SK-N-MC (cell line): ENCODE results near the gene MCL1.
"Not testable (repeated sequence)": the region's sequence is repeated elsewhere in the genome, so short reads cannot be mapped to it uniquely, and the experiment has no call there.

Source experiments
- DNase-seq: peaks from one replicate; pipeline ENCODE4 v3.0.0-alpha.2; 2011; ENCODE audit warnings: low read depth, low spot score
- H3K27ac ChIP-seq: fragments of 200-600 bp; sonication (generic); 2 replicates; pipeline ENCODE4 v1.5.1; 2016; ENCODE audit warnings: mixed run types
- H3K36me3 ChIP-seq: fragments of 200-600 bp; sonication (generic); 2 replicates; pipeline ENCODE4 v1.6.1; 2017; ENCODE audit warnings: antibody characterized with exemption, low read length, mixed read lengths; ENCODE audit not compliant: insufficient read depth
- H3K4me3 ChIP-seq: fragments of 200-600 bp; sonication (generic); 2 replicates; pipeline ENCODE4 v1.5.1; 2016
- H3K9ac ChIP-seq: fragments of 200-600 bp; sonication (generic); 2 replicates; pipeline ENCODE4 v1.8.0; 2017; ENCODE audit warnings: mixed run types, mixed read lengths; ENCODE audit not compliant: insufficient read length
- H3K9me3 ChIP-seq: fragments of 200-600 bp; sonication (generic); 2 replicates; pipeline ENCODE4 v1.6.1; 2017; ENCODE audit warnings: low read depth, mild to moderate bottlenecking, antibody characterized with exemption, low read length, moderate library complexity, mixed read lengths
- EZH2 ChIP-seq: fragments of 200-600 bp; sonication (generic); IDR thresholded peaks from one replicate; pipeline ENCODE4 v1.6.1; 2017; ENCODE audit warnings: antibody characterized with exemption
- FOXP2 ChIP-seq: optimal IDR thresholded peaks from 2 replicates; pipeline ENCODE3; 2011; ENCODE audit warnings: mild to moderate bottlenecking, moderate library complexity; ENCODE audit not compliant: insufficient read depth; ENCODE audit errors: extremely low read length, control extremely low read depth
- POLR2AphosphoS5 ChIP-seq: IDR thresholded peaks from 2 replicates; pipeline ENCODE4 v1.6.1; 2012; ENCODE audit warnings: mild to moderate bottlenecking, low read depth, low read length, borderline replicate concordance

Gene MCL1

GRCh38 chr1:150579110-150579944 lies at the start of gene MCL1:
Gene MCL1 (minus strand): TSS chr1:150579610. CDS start chr1:150579530, 80 bp downstream.
- peak; percentile 99 for TF ChIP-seq POLR2AphosphoS5
- TF ChIP-seq EZH2: no peak
- no peak for TF ChIP-seq FOXP2
- Histone ChIP-seq H3K9ac (peak within 1 kb of the TSS; percentile 93), H3K36me3 (peaks cover 44% of the 10 kb centered on the region), H3K27ac (peak within 1 kb of the TSS; percentile 94), H3K4me3 (peak within 1 kb of the TSS; percentile 89), H3K9me3 (no peaks in the 10 kb centered on the region)
- no peak for DNase-seq

GRCh38 chr1:150628766-150629114 lies 49.3 kb upstream of the MCL1 start:
- no peaks in the 10 kb centered on the region for H3K9me3 ChIP-seq
- H3K27ac ChIP-seq: peak overlapping the region; percentile 39; the same call in 1 of the 2 replicates
- H3K36me3 ChIP-seq: peaks cover 42% of the 10 kb centered on the region
- H3K4me3 ChIP-seq: peak overlapping the region; percentile 91
- DNase-seq: no peak
- no peak for TF ChIP-seq EZH2
- TF ChIP-seq FOXP2: no peak
- TF ChIP-seq POLR2AphosphoS5: no peak
- peak overlapping the region; percentile 90 for H3K9ac ChIP-seq

DNA sequence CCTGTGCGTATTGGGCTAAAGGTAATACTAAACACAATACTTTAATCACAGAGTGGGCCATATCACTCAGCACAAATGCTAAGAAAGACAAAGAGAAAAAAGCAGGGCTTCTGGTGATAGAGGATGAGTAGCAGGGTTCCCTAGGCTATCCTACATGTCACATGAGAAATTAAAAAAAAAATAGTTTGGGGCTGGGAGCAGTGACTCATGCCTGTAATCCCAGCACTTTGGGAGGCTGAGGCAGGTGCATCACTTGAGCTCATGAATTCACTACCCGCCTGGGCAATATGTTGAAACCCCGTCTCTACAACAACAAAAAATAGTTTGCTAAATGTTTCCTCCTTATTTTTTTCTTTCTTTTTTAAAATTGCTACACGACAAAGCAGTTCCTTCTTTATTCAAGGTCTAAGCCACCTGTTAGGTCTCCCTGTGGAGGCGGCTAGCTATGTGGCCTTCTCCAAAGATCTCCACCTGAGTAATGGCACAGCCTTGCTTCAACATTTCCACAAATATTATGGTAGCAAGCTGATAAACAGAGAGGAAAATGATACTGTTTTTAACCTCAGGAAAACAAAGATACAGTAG lies 48.5 kb upstream of the MCL1 start:
- no peaks in the 10 kb centered on the region for H3K9me3 ChIP-seq
- 0 out of 2 replicates have a peak overlapping the region, but pooled peaks have one; percentile 39 for H3K27ac ChIP-seq
- H3K9ac ChIP-seq: peak overlapping the region; percentile 90
- DNase-seq: no peak
- H3K4me3 ChIP-seq: peak overlapping the region; percentile 91
- no peak for TF ChIP-seq POLR2AphosphoS5
- TF ChIP-seq EZH2: no peak
- no peak for TF ChIP-seq FOXP2
- peaks cover 48% of the 10 kb centered on the region for H3K36me3 ChIP-seq

DNA sequence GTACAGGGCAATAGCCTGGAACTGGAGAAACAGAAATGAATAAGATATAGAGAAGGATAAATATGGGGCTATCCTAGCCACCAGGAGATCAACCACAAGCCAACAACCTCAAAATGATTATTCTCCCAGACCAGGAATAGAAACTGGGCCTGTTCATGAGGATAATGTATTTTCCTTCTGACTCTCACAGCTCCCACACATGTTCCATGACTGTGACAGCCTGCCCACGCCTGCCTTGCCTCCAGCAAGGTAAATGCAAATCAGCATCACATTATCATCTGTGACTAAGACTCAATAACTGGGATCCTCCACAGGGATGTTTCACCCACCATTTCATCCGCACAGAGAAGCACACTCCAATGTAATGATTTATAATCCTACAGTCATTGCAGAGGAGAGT lies 46.7 kb upstream of the MCL1 start:
- peaks cover 60% of the 10 kb centered on the region for H3K36me3 ChIP-seq
- H3K27ac ChIP-seq: no peak overlapping the region
- no peak overlapping the region for H3K4me3 ChIP-seq
- TF ChIP-seq FOXP2 (no peak), POLR2AphosphoS5 (no peak), EZH2 (no peak)
- H3K9me3 ChIP-seq: no peaks in the 10 kb centered on the region
- no peak overlapping the region for H3K9ac ChIP-seq
- no peak for DNase-seq

DNA sequence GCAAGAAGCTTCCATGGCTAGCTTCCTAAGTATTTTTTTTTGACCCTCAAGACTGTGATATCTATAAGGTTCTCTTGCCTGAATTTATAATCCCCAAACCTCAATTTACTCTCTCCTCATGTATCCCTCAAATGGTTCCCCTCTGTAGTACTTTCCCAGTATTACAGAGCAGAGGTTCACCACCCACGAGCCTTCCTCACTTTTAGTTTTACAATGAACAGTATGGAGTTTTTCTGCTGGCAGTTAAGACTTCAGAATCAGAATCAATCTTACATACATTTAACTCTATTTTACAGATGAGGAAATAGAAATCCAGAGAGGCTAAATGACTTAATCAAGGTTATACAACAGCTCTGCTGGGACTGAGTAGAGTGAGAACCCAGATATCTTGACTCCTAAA lies 45.1 kb upstream of the MCL1 start:
- H3K9ac ChIP-seq, H3K4me3 ChIP-seq, H3K27ac ChIP-seq, DNase-seq, H3K9me3 ChIP-seq: not testable (repeated sequence)
- H3K36me3 ChIP-seq: peaks cover 75% of the 10 kb centered on the region

GRCh38 chr1:150624134-150624533 lies 44.7 kb upstream of the MCL1 start:
- H3K9me3 ChIP-seq, DNase-seq, H3K27ac ChIP-seq, H3K4me3 ChIP-seq, H3K9ac ChIP-seq: not testable (repeated sequence)
- H3K36me3 ChIP-seq: peaks cover 79% of the 10 kb centered on the region

- TF ChIP-seq FOXP2: no peak
- TF ChIP-seq POLR2AphosphoS5: no peak
- peaks cover 83% of the 10 kb centered on the region for H3K36me3 ChIP-seq
- no peak overlapping the region for H3K4me3 ChIP-seq
- no peak overlapping the region for H3K9ac ChIP-seq
- no peak overlapping the region for H3K27ac ChIP-seq
- DNase-seq: no peak
- H3K9me3 ChIP-seq: no peaks in the 10 kb centered on the region
These were observed 43.0 kb upstream of the MCL1 start for GRCh38 chr1:150622303-150622975.

DNA sequence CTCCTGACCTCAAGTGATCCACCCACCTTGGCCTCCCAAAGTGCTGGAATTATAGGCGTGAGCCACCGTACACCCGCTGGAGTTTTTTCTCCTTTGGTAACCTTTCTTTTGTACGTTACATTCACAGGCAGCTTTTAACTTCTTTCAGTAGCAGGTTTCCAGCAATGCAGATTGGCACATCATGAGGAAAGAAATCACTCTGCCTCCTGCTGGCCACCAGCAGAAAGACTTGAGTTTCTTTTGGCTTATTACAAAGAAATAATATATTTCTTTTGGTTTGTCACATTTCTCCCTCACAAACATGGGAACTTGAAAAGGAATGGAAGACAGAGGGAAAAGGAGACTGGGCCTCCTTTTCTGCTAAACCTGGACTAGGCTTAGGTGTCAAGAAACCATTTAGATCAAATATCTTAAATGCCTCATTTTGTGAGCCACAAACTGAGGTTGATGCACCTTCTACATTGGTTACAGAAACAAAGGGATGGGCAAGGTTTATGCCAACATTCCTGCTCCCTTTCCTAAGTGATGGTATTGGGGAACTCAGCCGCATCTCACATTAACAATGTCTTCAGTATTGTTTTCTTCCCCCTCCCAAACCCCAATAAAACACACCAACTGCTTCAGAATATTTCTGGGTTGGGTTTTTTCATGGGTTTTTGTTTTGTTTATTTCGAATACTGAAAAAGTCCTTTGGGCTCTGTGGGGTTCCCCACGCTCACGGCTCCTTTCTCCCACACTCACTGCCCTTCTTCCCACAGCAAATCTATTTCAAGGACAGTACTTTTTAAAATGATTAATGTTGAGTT lies 42.3 kb upstream of the MCL1 start:
- Histone ChIP-seq H3K27ac (no peak overlapping the region), H3K4me3 (no peak overlapping the region), H3K36me3 (peaks cover 83% of the 10 kb centered on the region), H3K9me3 (no peaks in the 10 kb centered on the region), H3K9ac (no peak overlapping the region)
- no peak for TF ChIP-seq POLR2AphosphoS5
- no peak for TF ChIP-seq FOXP2
- TF ChIP-seq EZH2: no peak
- no peak for DNase-seq
